ENCODE measurements around the gene AOPEP.

AOPEP gene

GRCh38 chr9:95116002-95116807 is 389.7 kb downstream of the AOPEP start:
- DNase-seq (ENCODE audit: low read depth): no peak

DNA sequence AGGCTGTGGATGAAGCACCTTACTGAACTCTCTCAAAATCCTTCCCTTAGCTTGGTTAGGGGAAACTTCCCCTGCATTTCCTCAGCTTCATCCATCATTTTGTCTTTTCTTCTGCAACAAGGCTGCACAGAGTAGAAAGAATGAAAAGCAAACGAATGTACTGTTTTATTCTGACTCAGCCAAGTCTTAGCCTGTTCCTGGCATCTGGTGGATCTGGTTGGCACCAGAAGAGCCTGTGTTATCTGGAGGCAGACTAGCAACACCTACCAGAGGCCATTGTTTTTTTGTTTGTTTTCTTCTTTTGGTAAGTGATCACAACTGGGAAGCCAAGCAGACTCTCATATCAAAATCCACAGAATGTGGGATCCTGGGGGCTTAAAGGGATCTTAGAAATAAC is 390.3 kb downstream of the AOPEP start:
- DNase-seq (ENCODE audit: low read depth): no peak

- no peak for DNase-seq (ENCODE audit: low read depth)
Measured at GRCh38 chr9:95118596-95118995, 392.1 kb downstream of the AOPEP start.

DNA sequence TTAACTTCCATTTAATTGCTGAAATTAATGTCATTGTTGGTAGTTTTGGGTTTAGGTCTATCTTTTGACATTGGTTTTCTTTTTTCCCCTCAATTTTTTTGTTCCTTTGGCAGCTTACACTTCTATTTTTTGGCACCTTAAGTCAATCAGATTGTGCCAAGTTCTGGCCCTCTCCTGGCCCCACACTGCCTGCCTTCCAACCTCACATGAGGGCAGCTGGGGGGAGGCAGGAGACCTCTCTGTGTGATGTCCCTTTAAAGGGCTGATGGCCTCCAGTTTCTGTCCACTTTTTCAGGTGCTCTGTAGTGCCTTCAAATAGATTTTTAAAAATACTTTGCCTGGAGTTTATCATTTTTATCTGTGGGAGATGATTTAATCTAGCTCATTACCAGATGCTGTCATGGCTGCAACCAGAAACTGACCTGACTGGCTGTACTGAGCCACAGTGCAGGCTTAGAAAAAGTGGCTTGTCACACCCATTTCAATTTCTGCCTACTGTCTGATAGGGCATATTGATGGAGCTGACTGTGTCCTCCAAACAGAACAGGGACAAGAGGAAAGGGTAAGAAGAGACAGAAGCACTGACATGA is 394.4 kb downstream of the AOPEP start:
- DNase-seq (ENCODE audit: low read depth): no peak

DNA sequence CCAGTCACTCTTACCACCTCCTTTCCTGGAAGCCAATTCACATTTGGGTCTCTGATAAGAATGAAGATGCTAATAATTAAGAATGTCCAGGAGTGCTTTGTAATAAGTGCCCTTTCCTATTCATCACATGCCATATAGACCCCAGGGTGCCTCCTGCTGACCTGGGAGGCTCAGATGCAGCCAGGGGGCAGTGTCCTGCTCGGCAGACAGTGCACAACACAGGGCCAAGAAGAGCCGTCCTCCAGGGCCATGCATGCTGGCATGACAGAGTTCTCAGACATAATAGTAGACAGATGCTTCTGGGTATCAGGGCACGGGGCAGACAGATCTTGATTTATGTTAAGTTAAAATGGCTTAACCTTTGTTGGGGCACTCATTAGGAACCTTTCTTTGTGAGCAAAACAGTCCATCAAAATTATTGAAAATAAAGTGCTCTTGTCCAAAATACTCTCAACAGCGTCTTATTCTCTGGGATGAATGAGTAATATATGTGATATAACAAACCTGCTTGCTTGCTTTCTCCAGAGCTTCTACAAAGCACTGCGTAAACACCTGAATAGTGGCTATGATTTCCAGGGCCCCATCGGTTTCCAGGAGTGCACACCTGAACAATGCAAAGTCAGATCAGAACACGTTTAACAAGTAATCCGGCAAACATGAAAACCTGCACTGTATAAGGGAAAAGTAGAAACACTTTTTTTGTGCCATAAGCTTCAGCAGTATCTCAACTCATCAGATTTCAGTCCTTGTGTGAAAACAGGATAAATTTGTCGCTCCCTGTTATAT is 398.3 kb downstream of the AOPEP start:
- no peak for DNase-seq (ENCODE audit: low read depth)

DNA sequence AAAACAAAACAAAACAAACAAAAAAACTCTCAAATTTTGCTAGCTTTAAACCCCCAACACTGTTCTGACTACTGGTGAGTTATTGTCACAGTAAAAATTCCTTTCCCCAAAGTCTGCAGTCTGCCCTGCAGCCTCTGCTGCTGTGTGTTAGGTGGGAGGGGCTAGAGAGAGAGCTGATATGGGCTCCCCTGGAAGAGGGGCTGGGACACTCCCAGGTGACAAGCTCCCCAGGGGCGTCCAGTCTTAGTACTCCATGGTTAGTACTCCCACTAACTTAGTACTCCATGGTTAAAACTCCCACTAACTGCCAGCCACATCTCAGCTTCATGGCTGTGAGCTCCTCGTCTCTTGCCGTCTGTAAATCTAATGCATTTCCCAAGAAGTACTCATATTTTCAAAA is 399.2 kb downstream of the AOPEP start:
- no peak for DNase-seq (ENCODE audit: low read depth)

- DNase-seq (ENCODE audit: low read depth): no peak
Measured at GRCh38 chr9:95126739-95127138, 400.2 kb downstream of the AOPEP start.

DNA sequence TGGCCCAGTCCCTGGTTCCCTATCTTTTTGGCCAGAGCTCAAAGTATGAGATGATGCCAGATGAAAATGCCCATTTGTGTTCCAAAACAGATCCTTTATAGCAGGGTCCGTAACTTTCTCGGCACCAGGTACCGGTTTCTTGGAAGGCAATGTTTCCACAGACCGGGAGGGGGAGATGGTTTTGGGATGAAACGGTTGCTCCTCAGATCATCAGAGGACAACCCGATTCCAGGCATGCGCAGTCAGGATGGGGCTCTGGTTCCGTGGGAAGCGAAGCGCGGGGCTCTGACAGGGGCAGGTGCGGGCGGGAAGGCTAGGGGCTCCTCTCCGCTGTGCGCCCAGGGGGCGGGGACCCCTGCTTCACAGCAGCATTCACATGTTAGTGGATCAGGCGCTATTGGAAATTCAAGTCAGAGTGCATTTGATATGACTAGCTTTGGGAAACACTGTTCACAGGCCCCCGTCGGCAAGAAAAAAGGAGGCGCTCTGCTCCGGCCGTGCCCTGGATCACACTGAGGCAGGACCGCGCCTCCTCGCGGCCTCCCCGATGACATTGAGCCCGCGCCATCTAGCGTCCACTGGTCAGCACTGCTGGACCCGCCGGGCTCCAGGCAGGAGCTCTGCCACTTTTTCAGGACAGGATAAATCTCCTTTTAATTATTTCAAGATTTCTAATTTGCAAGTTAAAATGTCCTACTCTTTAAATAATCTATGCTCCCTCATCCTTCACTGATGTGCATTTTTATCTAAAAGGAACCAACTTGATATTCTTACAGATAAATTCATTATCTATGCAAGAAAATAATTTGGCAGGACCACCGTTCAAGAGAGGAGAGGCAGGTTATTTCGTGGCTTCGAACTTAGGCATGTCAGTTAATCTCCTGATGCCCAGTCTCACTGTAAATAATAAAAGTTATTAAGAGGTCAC is 401.0 kb downstream of the AOPEP start:
- peak; percentile 41 for DNase-seq (ENCODE audit: low read depth)

- no peak for DNase-seq (ENCODE audit: low read depth)
Measured at GRCh38 chr9:95128177-95128524, 401.7 kb downstream of the AOPEP start.

DNA sequence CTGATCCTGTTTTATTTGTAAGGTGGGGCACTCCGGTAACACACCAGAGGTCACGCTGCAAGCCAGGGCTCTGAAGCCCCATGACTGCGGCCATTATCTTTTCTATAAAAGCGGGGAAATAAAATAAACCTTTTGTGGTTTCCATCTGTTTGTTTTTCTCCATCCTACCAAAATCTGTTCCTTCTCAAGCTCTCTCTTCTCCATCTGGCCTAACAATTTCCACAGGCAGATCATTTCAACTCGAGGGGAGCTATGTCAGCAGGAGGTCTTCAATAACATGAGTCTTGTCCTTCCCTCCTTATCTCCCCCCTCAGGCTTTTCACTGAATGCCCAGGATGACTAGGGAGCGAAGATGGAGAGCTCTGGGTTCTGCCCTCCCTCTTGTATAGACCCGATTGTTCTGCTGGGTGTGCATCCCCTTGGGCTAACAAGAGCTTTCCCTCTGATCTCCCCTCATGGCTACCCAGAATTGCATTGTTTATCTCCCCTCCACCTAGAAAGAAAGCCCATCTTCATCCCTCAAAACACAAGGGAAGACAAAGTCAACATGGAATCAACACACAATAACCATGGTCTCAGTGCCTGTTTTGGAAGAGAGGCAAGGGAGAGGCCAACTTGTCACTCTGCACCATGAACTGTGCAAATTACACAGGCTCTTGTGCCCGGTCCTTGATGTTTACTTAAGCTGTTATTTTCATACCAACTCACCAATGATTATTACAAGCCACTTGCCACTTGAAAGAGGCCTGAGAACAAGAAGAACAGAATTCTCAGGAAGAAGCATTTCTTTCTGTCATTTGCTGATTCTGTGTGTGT is 403.2 kb downstream of the AOPEP start:
- no peak for DNase-seq (ENCODE audit: low read depth)

DNA sequence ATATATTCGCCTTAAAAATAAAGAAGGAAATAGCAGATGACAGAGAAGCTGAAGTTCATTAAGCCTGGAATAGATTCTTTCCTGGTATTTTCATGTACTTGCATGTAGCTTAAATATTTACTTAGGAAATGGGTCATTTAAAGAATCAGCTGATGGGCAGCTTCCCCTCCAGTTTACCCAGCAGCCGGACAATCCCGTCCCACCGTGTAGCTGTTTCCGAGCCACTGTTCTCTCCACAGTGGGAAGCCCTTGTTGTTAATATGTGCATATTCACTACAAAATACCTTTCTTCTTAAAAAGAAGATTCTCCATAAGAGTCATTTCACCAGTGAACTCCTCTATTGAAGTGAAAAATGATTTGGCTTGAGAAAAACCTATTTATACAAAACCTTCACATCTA is 404.0 kb downstream of the AOPEP start:
- DNase-seq (ENCODE audit: low read depth): no peak

DNA sequence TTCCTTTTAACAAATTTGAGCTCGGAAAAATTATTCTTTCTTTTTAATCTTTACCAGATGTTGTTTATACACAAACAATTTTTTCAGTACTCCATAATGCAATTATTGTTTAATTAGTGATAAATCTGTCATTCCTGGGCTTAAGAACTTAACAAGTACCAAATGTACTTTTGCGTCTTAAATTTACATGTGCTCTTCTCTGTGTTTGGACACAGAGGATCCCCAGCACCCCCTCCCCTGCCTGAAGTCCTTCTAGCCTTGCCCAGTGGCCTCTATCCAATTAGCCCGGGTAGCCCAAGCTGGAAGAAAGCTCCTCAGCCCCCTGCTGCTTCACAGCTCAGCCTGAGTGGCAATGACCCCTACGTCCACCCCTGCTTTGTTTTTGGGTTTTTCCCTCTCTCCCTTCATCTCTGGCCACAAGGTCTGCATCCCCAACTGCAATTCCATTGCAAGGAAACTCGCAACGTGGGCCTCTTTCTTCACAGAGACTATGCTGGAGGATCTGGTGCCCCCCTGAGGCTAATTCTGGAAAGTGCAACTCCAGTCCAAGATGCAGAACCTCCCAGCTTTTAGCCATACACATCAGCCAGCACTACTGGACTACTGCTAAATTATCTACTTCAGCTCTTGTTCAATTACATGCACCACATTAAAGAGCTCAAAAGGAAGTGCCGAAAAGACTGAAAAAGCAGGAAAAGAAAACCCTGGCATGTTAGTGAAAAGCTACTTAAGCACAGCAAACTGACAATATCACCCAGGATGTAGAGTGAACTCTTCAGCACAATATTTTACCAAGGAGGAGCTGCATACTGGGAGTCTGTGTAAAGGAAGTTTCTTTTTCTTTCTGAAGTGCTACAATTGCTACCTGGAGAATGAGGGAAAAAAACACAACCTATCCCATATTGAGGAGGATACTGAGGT is 404.8 kb downstream of the AOPEP start:
- peak; percentile 16 for DNase-seq (ENCODE audit: low read depth)

DNA sequence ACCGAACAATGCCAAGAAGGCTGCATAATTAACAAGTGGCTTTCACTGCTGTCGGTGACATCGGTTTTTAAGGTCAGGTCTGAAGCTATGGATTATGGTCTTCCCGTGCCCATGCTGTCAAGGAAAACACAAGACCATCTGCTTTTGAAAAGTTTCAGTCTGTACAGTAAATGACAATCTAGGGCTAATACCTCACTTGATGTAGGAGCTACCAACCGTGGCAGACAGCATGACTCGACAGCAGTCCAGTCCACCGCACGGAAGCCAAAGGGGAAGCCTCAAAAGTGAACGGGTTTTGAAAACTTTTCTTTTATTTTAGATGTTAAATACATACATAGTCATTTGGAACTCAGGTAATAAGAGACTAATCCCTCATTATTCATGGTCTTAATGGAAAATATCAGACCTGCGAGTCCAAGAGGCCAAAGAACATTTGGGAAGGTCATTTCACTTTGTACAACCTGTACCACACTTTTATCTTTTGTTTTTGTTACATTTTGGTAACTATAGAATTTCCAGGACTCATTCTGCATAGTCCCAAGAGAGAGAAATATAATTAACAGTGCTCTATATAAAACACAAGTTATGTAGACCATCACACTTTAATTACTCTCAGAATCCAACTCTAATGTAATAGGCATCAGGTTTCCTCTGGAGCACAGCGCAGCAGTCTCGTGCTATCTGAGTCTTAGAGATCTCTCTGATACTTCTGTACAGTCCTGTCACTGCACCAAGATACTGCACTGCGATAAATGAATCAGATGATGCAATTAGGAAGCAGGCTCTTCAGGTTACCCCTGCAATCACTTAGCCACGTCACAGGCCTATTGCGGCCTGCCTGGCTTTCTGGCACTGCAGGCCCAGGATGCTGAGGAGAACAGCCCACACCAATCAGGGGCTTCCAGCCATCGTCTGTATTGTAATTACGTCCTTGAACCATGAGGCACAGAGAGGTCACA is 406.1 kb downstream of the AOPEP start:
- DNase-seq (ENCODE audit: low read depth): no peak

DNA sequence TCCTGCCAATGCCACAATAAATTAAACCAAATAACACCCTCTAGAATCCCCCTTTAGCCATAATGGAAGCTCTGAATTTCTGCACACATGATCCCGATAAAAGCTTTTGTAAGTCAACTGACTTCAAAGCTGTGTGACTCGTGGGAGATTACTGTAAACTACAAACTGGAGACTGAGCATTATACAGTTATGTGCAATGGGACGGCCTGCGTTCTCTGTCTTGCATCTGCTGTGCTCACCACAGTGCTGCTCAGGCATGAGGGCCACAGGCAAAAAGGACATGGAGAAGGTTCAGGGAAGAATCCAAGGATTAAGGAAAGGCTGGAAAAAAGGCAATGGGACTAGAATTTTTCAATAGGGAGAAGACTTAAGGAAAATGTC is 406.8 kb downstream of the AOPEP start:
- DNase-seq (ENCODE audit: low read depth): no peak

DNA sequence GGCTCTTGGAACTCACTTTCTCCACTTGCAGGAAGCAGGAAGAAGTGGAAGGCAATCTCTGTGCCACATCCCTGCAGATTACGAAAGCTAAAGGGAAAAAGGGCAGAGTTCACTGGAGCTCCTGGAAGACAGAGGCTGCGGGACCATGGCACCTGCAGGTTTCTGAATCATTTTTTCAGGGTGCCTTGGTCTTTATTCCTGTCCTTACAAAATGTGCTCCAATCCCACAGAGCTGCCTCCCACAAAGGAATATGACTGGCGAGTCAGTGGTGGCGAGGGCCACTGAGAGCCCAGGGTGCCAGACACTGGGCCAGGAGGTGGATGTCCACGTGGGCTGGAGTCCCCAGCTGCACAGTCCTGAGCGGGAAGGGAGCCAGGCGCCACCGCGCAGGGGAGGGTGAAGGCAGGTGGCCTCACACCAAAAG is 408.0 kb downstream of the AOPEP start:
- no peak for DNase-seq (ENCODE audit: low read depth)

GRCh38 chr9:95135756-95136155 is 409.3 kb downstream of the AOPEP start:
- DNase-seq (ENCODE audit: low read depth): no peak

All from stimulated activated CD8-positive, alpha-beta memory T cell treated with anti-CD3 and anti-CD28 coated beads, Interleukin-15, amount 100 ng/mL, for 24 hours (primary cell).